HEK293 (cell line): ENCODE data around the gene SPOUT1.
"Not testable (repeated sequence)": the region's sequence is repeated elsewhere in the genome, so short reads cannot be mapped to it uniquely, and the experiment has no call there.

ENCODE experiments used
- CTCF ChIA-PET: fragments of 350-600 bp; formaldehyde crosslinking; extraction: SDS; loops from one replicate; lab custom pipeline; 2021; ENCODE audit warnings: antibody characterized with exemption; lab: Yijun Ruan, JAX
- POLR2A ChIA-PET: fragments of 300-600 bp; formaldehyde crosslinking; extraction: SDS; loops from one replicate; lab custom pipeline; 2020; ENCODE audit warnings: antibody characterized with exemption, inconsistent platforms; lab: Yijun Ruan, JAX
- H3K27ac ChIP-seq: fragments of 200-500 bp; sonication (Bioruptor generic); 2 replicates; pipeline ENCODE4 v1.5.1; 2014; ENCODE audit warnings: low read depth, low read length, control low read depth, inconsistent platforms; ENCODE audit errors: extremely low read depth
- H3K36me3 ChIP-seq, 2 experiments: fragments of 200-500 bp in 1 of 2; sonication (Bioruptor generic) in 1 of 2; 1 replicate in 1 of 2; 2 replicates in 1 of 2; pipeline ENCODE4 v1.5.1; 2014 to 2017; ENCODE audit warnings: inconsistent platforms in 2 of 2, low read length in 2 of 2; ENCODE audit not compliant: control insufficient read depth in 2 of 2, insufficient read depth in 1 of 2
- H3K4me1 ChIP-seq: fragments of 200-500 bp; sonication (Bioruptor generic); 2 replicates; pipeline ENCODE4 v1.5.1; 2014; ENCODE audit warnings: mild to moderate bottlenecking, low read length, inconsistent platforms; ENCODE audit not compliant: control insufficient read depth, insufficient read depth
- H3K4me3 ChIP-seq: 2 replicates; pipeline ENCODE4 v1.5.1; 2011; ENCODE audit warnings: low read depth, mild to moderate bottlenecking, control low read depth, low read length, moderate library complexity
- H3K9me3 ChIP-seq: fragments of 200-500 bp; sonication (Bioruptor generic); 2 replicates; pipeline ENCODE4 v1.5.1; 2014; ENCODE audit warnings: low read depth, low read length, inconsistent platforms; ENCODE audit not compliant: control insufficient read depth, insufficient read depth
- BCL11A ChIP-seq: fragments of 450-650 bp; formaldehyde crosslinking; IDR thresholded peaks from 2 replicates; pipeline ENCODE4 v1.5.1; 2016; ENCODE audit warnings: low read depth, missing biosample characterization, missing genetic modification characterization
- BCL6B ChIP-seq: fragments of 450-650 bp; formaldehyde crosslinking; IDR thresholded peaks from 2 replicates; pipeline ENCODE4 v1.5.1; 2017; ENCODE audit warnings: missing biosample characterization, missing genetic modification characterization
- GLIS1 ChIP-seq: fragments of 450-650 bp; formaldehyde crosslinking; IDR thresholded peaks from 2 replicates; pipeline ENCODE4 v1.5.1; 2016; ENCODE audit warnings: missing biosample characterization, missing genetic modification characterization
- REPIN1 ChIP-seq: fragments of 450-650 bp; formaldehyde crosslinking; IDR thresholded peaks from 2 replicates; pipeline ENCODE4 v1.5.1; 2017; ENCODE audit warnings: missing biosample characterization, missing genetic modification characterization, low read depth
- TSHZ1 ChIP-seq: fragments of 450-650 bp; formaldehyde crosslinking; IDR thresholded peaks from 2 replicates; pipeline ENCODE4 v1.5.1; 2016; ENCODE audit warnings: missing biosample characterization, missing genetic modification characterization, borderline replicate concordance
- ZNF121 ChIP-seq: fragments of 450-650 bp; formaldehyde crosslinking; IDR thresholded peaks from 2 replicates; pipeline ENCODE4 v1.5.1; 2016; ENCODE audit warnings: missing biosample characterization, missing genetic modification characterization
- ZNF362 ChIP-seq: fragments of 450-650 bp; formaldehyde crosslinking; IDR thresholded peaks from 2 replicates; pipeline ENCODE4 v1.5.1; 2016; ENCODE audit warnings: missing biosample characterization, missing genetic modification characterization
- ZNF404 ChIP-seq: fragments of 450-650 bp; formaldehyde crosslinking; IDR thresholded peaks from 2 replicates; pipeline ENCODE4 v1.5.1; 2017; ENCODE audit warnings: missing biosample characterization, missing genetic modification characterization
- ZNF449 ChIP-seq: fragments of 450-650 bp; formaldehyde crosslinking; IDR thresholded peaks from 2 replicates; pipeline ENCODE4 v1.5.1; 2017; ENCODE audit warnings: missing biosample characterization, mild to moderate bottlenecking, missing genetic modification characterization, moderate library complexity
- ZNF530 ChIP-seq: fragments of 450-650 bp; formaldehyde crosslinking; IDR thresholded peaks from 2 replicates; pipeline ENCODE4 v1.5.1; 2016; ENCODE audit warnings: low read depth, missing biosample characterization, missing genetic modification characterization
- ZNF621 ChIP-seq: fragments of 450-650 bp; formaldehyde crosslinking; IDR thresholded peaks from 2 replicates; pipeline ENCODE4 v1.5.1; 2017; ENCODE audit warnings: missing biosample characterization, missing genetic modification characterization
- ZNF768 ChIP-seq: fragments of 450-650 bp; formaldehyde crosslinking; IDR thresholded peaks from 2 replicates; pipeline ENCODE4 v1.5.1; 2018; ENCODE audit warnings: missing biosample characterization, mild to moderate bottlenecking, missing genetic modification characterization
- ZNF776 ChIP-seq: fragments of 450-650 bp; formaldehyde crosslinking; IDR thresholded peaks from 2 replicates; pipeline ENCODE4 v1.5.0; 2017; ENCODE audit warnings: missing biosample characterization, missing genetic modification characterization, borderline replicate concordance
- ZNF791 ChIP-seq: fragments of 450-650 bp; formaldehyde crosslinking; IDR thresholded peaks from 2 replicates; pipeline ENCODE4 v1.5.1; 2016; ENCODE audit warnings: missing biosample characterization, missing genetic modification characterization
- TF ChIP-seq, protein P1 (sequence below): fragments of 450-650 bp; formaldehyde crosslinking; conservative IDR thresholded peaks from 2 replicates; pipeline ENCODE4 v1.5.1; 2016; ENCODE audit warnings: low read depth, missing biosample characterization, missing genetic modification characterization
- TF ChIP-seq, protein P2 (sequence below): fragments of 450-650 bp; formaldehyde crosslinking; optimal IDR thresholded peaks from 2 replicates; pipeline ENCODE3; 2016; ENCODE audit warnings: missing biosample characterization, mild to moderate bottlenecking, missing genetic modification characterization

Gene SPOUT1

GRCh38 chr9:128798896-128799295 is 30.7 kb downstream of the SPOUT1 start:
- Histone ChIP-seq H3K27ac (no peak overlapping the region), H3K4me3 (no peak overlapping the region), H3K9me3 (no peaks in the 10 kb centered on the region), H3K36me3 (peaks cover 8 to 72% of the 10 kb centered on the region in 2 experiments; a peak in 2 of 3 replicates), H3K4me1 (no peaks in the 10 kb centered on the region)
- POLR2A ChIA-PET = no interaction called here
- CTCF ChIA-PET = interaction anchor here (0.6 to 1.4 kb wide), 2 partner anchors 19 to 242 kb away, joined by 3 to 5 read pairs; partner anchors contain the start of gene ENDOG
- no peak for TF ChIP-seq ZNF776

GRCh38 chr9:128794961-128795360 is 34.6 kb downstream of the SPOUT1 start:
- H3K27ac ChIP-seq, H3K4me3 ChIP-seq, H3K4me1 ChIP-seq, H3K9me3 ChIP-seq, POLR2A ChIA-PET: not testable (repeated sequence)
- H3K36me3 ChIP-seq = peaks cover 0 to 79% of the 10 kb centered on the region in 2 experiments
- CTCF ChIA-PET = interaction anchor here (0.6 to 1.2 kb wide), 2 partner anchors 62 to 160 kb away, joined by 5 read pairs; no protein-coding TSS in a partner anchor
- peak; percentile 55; the same call in 1 of the 2 replicates for TF ChIP-seq ZNF362 (tag by site-specific recombination)
- peak; percentile 99 for TF ChIP-seq ZNF121

GRCh38 chr9:128792978-128793686 is 36.5 kb downstream of the SPOUT1 start:
- Histone ChIP-seq H3K9me3 (no peaks in the 10 kb centered on the region), H3K27ac (no peak overlapping the region), H3K36me3 (peaks cover 4 to 76% of the 10 kb centered on the region in 2 experiments), H3K4me3 (no peak overlapping the region), H3K4me1 (no peaks in the 10 kb centered on the region)
- CTCF ChIA-PET = interaction anchor here (2.1 kb wide), 1 partner anchor 25 kb away, joined by 9 read pairs; the partner anchor contains the start of gene ENDOG
- POLR2A ChIA-PET = interaction anchor here (0.6 to 2.3 kb wide), 4 partner anchors 21 to 37 kb away, joined by 3 to 9 read pairs (median 5); partner anchors contain the start of genes ENDOG and SPOUT1
- TF ChIP-seq, protein P1, sequence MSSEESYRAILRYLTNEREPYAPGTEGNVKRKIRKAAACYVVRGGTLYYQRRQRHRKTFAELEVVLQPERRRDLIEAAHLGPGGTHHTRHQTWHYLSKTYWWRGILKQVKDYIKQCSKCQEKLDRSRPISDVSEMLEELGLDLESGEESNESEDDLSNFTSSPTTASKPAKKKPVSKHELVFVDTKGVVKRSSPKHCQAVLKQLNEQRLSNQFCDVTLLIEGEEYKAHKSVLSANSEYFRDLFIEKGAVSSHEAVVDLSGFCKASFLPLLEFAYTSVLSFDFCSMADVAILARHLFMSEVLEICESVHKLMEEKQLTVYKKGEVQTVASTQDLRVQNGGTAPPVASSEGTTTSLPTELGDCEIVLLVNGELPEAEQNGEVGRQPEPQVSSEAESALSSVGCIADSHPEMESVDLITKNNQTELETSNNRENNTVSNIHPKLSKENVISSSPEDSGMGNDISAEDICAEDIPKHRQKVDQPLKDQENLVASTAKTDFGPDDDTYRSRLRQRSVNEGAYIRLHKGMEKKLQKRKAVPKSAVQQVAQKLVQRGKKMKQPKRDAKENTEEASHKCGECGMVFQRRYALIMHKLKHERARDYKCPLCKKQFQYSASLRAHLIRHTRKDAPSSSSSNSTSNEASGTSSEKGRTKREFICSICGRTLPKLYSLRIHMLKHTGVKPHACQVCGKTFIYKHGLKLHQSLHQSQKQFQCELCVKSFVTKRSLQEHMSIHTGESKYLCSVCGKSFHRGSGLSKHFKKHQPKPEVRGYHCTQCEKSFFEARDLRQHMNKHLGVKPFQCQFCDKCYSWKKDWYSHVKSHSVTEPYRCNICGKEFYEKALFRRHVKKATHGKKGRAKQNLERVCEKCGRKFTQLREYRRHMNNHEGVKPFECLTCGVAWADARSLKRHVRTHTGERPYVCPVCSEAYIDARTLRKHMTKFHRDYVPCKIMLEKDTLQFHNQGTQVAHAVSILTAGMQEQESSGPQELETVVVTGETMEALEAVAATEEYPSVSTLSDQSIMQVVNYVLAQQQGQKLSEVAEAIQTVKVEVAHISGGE (tag by site-specific recombination) = no peak
- TF ChIP-seq ZNF621 (tag by site-specific recombination) (no peak), GLIS1 (tag by site-specific recombination) (no peak), TSHZ1 (tag by site-specific recombination) (no peak), BCL6B (tag by site-specific recombination) (no peak), ZNF768 (tag by site-specific recombination) (0 out of 2 replicates have a peak, but pooled peaks have one; percentile 13), ZNF791 (no peak), BCL11A (tag by site-specific recombination) (no peak), ZNF404 (tag by site-specific recombination) (no peak), ZNF449 (tag by site-specific recombination) (no peak), ZNF530 (tag by site-specific recombination) (no peak), REPIN1 (no peak)
- TF ChIP-seq, protein P2, sequence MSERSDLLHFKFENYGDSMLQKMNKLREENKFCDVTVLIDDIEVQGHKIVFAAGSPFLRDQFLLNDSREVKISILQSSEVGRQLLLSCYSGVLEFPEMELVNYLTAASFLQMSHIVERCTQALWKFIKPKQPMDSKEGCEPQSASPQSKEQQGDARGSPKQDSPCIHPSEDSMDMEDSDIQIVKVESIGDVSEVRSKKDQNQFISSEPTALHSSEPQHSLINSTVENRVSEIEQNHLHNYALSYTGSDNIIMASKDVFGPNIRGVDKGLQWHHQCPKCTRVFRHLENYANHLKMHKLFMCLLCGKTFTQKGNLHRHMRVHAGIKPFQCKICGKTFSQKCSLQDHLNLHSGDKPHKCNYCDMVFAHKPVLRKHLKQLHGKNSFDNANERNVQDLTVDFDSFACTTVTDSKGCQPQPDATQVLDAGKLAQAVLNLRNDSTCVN (tag by site-specific recombination) = no peak
